ENCODE measurements around the gene PDCD1. TPM values are rescaled to one million over a fixed set of nuclear protein-coding genes. Genes with fewer than 3 reads are reported as not detected.
A peak's percentile ranks its signal among the peaks of the same experiment; 100 is the strongest.

PDCD1 gene
- total and polyA plus RNA-seq, 2 of the 8 experiments (the other 6 are each of a cell fraction or from before 2014, with no cell fraction given), result 0.48 to 1.1 TPM

DNA sequence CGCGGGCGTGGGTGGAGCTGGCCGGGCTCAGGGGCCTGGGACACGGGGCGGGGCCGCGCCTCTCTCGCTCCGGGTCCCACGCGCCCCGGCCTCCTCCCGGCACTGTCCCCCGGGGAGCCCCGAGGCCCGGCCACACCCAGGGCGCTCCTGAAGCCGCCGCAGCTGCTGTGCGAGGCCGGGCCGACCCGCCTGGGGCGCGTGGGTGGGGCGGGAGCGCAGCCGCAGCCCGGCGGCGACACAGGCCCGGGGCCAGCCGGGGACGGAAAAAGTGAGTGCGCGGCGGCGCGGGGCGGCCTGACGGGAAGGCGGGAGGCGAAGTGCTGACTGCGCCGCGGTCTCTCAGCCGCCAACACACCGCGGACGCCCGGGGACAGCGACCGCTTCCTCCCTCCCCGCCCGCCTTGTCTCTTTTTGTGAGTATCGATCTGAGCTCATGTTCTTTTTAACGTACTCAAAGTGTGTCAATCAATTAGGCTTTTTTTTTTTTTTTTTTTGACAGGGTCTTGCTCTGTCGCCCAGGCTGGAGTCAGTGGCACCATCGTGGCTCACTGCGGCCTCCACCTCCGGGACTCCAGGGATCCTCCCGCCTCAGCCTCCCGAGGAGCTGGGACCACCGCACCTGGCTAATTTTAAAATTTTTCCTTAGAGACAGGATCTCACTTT lies 14.5 kb downstream of the PDCD1 start:
- WGBS, 2 experiments (ENCODE audit: extremely low coverage in 1 of 2, insufficient coverage in 1 of 2, insufficient read length in 1 of 2, insufficient replicate concordance in 2 of 2, low coverage in 1 of 2, low lambda C conversion rate in 2 of 2, missing lambda C conversion rate in 1 of 2), result 29% methylated on average over 20 of the region's 65 CpGs; no CpG with 5 or more reads in 1 of the 2 experiments
- H4K8ac ChIP-seq (ENCODE audit: extremely low read depth, insufficient read depth, low read length), result peak overlapping the region; percentile 80
- POLR2A ChIA-PET (ENCODE audit: partially characterized antibody), result interaction anchor here (1.7 to 2.5 kb wide), 2 partner anchors 16 to 25 kb away, joined by 3 to 6 read pairs; partner anchors contain the start of gene RTP5
- TF ChIP-seq HDAC2 (IDR thresholded peaks at IDR 0.05; ENCODE audit: borderline replicate concordance in 1 of 2, low read depth in 2 of 2, low read length in 2 of 2) (0 out of 4 replicates have a peak, but pooled peaks of 1 of the 2 experiments have one; percentile 34), POLR2A (IDR thresholded peaks at IDR 0.05; ENCODE audit: control extremely low read depth in 1 of 2, low read depth in 2 of 2, low read length in 2 of 2) (no peak), SUZ12 (IDR thresholded peaks at IDR 0.05; ENCODE audit: low read length) (no peak), EGR1 (IDR thresholded peaks at IDR 0.05; ENCODE audit: borderline replicate concordance, low read depth, low read length) (peak; percentile 22; the same call in 1 of the 2 replicates), KDM1A (IDR thresholded peaks at IDR 0.05; ENCODE audit: borderline replicate concordance, low read length) (peak; percentile 81; the same call in 1 of the 2 replicates), RAD21 (IDR thresholded peaks at IDR 0.05 in 1 of 2, conservative IDR thresholded peaks at IDR 0.05 in 1 of 2; ENCODE audit: low read depth in 2 of 2, low read length in 2 of 2) (0 out of 4 replicates have a peak, but pooled peaks of 1 of the 2 experiments have one; percentile 5), ASH2L (IDR thresholded peaks at IDR 0.05; ENCODE audit: low read length) (no peak), RFX5 (IDR thresholded peaks at IDR 0.05; ENCODE audit: borderline replicate concordance, low read depth, low read length) (no peak), KDM4A (IDR thresholded peaks at IDR 0.05; ENCODE audit: low read depth, low read length, severe bottlenecking) (peak; percentile 52)
- TF ChIP-seq, protein P1, sequence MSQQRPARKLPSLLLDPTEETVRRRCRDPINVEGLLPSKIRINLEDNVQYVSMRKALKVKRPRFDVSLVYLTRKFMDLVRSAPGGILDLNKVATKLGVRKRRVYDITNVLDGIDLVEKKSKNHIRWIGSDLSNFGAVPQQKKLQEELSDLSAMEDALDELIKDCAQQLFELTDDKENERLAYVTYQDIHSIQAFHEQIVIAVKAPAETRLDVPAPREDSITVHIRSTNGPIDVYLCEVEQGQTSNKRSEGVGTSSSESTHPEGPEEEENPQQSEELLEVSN (IDR thresholded peaks at IDR 0.05), result peak; percentile 59; the same call in 1 of the 2 replicates

More for the DNA sequence above, 14.5 kb downstream of the PDCD1 start:
- Histone ChIP-seq H2BK15ac (ENCODE audit: low read length) (no peak overlapping the region), H2AK5ac (ENCODE audit: low read depth, low read length) (no peak overlapping the region), H4K20me1 (replicated peaks in 1 of 2; ENCODE audit: control insufficient read depth in 1 of 2, insufficient read depth in 2 of 2, low read length in 2 of 2) (no peaks in the 10 kb centered on the region), H3K14ac (ENCODE audit: insufficient read length) (no peak overlapping the region), H3K4me3 (ENCODE audit: extremely low read depth in 1 of 4, insufficient read depth in 2 of 4, low read depth in 3 of 4, low read length in 4 of 4) (peak overlapping the region; percentile 25 to 61 (median 28)), H3K56ac (replicated peaks; ENCODE audit: insufficient read length, low read depth, low read length) (no peak overlapping the region), H3K4me1 (replicated peaks in 1 of 4; ENCODE audit: control insufficient read depth in 3 of 4, insufficient read depth in 4 of 4, low read length in 3 of 4) (peaks cover 0 to 4% (median 0%) of the 10 kb centered on the region in 4 experiments; a peak in 1 of 7 replicates), H4K5ac (ENCODE audit: insufficient read length, low read depth, low read length) (no peak overlapping the region), H3K18ac (ENCODE audit: extremely low read depth, low read length) (no peak overlapping the region), H2BK20ac (ENCODE audit: low read length) (no peak overlapping the region), H2BK120ac (replicated peaks; ENCODE audit: low read depth, low read length) (no peak overlapping the region), H3K23me2 (ENCODE audit: low read depth, low read length) (no peaks in the 10 kb centered on the region; the same call in 1 of the 2 replicates), H3K79me1 (ENCODE audit: low read depth, low read length) (no peaks in the 10 kb centered on the region), H2AFZ (ENCODE audit: low read length) (no peak overlapping the region), H3K79me2 (ENCODE audit: control insufficient read depth in 1 of 2, insufficient read depth in 2 of 2, low read length in 2 of 2) (no peaks in the 10 kb centered on the region), H3K27me3 (replicated peaks in 1 of 4; ENCODE audit: control insufficient read depth in 3 of 4, extremely low read depth in 1 of 4, insufficient read depth in 3 of 4, low read length in 3 of 4) (peaks cover 0 to 15% (median 11%) of the 10 kb centered on the region in 4 experiments; a peak in 4 of 7 replicates), H3K4ac (replicated peaks; ENCODE audit: insufficient read length, low read depth, low read length) (no peak overlapping the region), H3K9ac (replicated peaks in 1 of 4; ENCODE audit: extremely low read depth in 1 of 4, low read depth in 3 of 4, low read length in 3 of 4) (no peak overlapping the region; a peak in 1 of 7 replicates), H2BK12ac (ENCODE audit: low read depth, low read length) (no peak overlapping the region), H2BK5ac (ENCODE audit: low read depth, low read length) (no peak overlapping the region), H4K91ac (replicated peaks; ENCODE audit: insufficient read length, low read length) (no peak overlapping the region), H3K36me3 (ENCODE audit: control insufficient read depth in 2 of 4, insufficient read depth in 4 of 4, low read length in 3 of 4) (no peaks in the 10 kb centered on the region), H3K27ac (ENCODE audit: low read depth, low read length) (no peak overlapping the region), H3K9me3 (ENCODE audit: insufficient read depth in 2 of 2, low read depth in 1 of 2, low read length in 1 of 2) (no peaks in the 10 kb centered on the region), H3K23ac (ENCODE audit: insufficient read length) (no peak overlapping the region), H3K4me2 (ENCODE audit: insufficient read depth in 1 of 2, low read depth in 2 of 2, low read length in 2 of 2) (peak overlapping the region; percentile 40 to 53; a peak in 3 of 4 replicates)
- FAIRE-seq, result no peak
- DNase-seq (ENCODE audit: low read depth in 1 of 2, low spot score in 2 of 2), result peak in 1 of 2 experiments; percentile 67
- CTCF ChIA-PET (ENCODE audit: partially characterized antibody), result interaction anchor here (1.2 to 2.5 kb wide), 3 partner anchors 9 to 34 kb away, joined by 3 to 8 read pairs (median 6); no protein-coding TSS in a partner anchor

All from H1 (cell line).